ENCODE results near the gene TP53AIP1.

The TP53AIP1 gene

DNA sequence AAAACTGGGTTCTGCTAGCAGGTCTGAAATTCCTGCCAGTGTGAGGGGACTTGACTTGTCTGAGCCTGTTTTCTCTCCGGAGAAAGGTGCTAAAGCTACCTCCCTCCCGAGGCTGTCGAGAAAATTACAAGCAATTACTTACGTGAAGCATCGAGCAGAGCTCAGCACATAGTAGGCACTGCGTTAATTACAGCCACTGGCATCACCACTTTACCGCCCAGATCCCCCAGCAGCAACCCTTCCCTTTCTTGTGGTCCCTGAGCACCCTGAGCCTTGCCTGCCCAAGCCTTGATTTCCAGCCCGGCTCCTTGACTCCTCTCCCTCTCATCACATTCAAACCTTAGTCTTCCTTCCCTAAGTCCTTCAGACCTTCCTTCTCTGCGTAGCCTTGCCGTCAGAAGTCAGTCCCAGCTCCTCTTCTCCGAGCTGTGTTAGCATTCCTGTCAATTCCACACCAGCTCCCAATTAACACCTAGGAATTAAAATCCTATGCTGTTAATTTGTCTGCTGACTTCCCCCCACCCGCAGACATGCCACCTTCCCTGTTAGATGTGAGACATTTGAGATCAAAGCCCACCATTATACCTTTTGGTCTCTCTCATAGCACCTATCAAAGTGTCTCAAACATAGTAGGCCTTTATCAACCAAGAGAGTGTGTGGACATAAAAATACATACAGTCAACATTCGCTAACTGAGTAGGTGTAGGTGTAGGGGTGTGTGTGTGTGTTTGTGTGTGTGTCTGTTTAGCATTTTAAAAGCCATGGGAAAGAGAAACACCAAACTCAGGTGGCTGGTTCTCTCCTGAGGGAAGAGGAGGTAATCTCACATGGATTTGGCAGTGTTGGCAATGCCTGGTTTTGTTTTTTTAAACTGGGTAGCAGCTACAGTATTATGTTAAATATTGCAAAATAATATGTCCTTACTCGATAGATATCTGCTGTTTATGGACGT is 54.4 kb downstream of the TP53AIP1 start:
- no peak for DNase-seq

- no peak for DNase-seq
Measured at GRCh38 chr11:128886406-128887124, 56.1 kb downstream of the TP53AIP1 start.
